ENCODE measurements around the gene CPT2.

The CPT2 gene

DNA sequence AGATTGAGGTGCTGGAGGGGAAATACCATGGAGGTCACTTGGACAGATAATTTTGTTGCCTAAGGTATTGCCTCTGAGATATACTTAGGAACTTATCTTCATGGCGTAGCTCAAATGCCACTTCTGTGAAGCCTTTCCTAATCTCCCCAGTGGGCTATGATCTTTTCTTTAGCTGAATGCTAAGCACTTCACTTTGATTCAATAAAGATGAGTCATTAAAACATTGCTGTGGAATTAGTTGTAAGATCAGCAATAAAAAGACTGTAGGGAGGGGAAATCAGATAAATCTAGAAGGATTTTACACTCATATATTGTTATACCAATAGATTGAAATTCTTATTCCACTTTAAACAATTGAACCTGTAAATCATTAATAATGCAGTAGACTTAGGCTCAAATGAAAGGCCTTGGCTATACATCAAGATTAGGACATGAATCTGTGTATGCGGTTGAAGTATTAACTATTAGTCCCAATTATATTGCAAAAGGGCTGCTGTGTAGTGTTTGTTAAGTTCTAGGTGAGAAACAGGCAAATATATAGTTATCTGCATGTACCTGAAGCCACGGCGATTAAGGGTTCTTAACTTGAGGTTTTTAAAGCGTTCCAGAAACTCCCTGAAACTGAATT, 60.9 kb downstream of the CPT2 start:
- Histone ChIP-seq H3K36me3 (ENCODE audit: control insufficient read depth in 2 of 2, insufficient read depth in 1 of 2, low read length in 2 of 2) (peaks cover 6 to 66% of the 10 kb centered on the region in 2 experiments; a peak in 1 of 3 replicates), H3K9me3 (ENCODE audit: control insufficient read depth, insufficient read depth, low read depth, low read length) (no peaks in the 10 kb centered on the region), H3K27ac (ENCODE audit: extremely low read depth, low read depth, low read length) (no peak overlapping the region), H3K4me3 (ENCODE audit: low read depth, low read length) (no peak overlapping the region), H3K4me1 (ENCODE audit: control insufficient read depth, insufficient read depth, low read length) (no peaks in the 10 kb centered on the region)
- CTCF ChIA-PET = interaction anchor here (0.7 to 1.7 kb wide), 4 partner anchors 9 to 135 kb away, joined by 3 to 4 read pairs (median 3); no protein-coding TSS in a partner anchor
- TF ChIP-seq, protein P1, sequence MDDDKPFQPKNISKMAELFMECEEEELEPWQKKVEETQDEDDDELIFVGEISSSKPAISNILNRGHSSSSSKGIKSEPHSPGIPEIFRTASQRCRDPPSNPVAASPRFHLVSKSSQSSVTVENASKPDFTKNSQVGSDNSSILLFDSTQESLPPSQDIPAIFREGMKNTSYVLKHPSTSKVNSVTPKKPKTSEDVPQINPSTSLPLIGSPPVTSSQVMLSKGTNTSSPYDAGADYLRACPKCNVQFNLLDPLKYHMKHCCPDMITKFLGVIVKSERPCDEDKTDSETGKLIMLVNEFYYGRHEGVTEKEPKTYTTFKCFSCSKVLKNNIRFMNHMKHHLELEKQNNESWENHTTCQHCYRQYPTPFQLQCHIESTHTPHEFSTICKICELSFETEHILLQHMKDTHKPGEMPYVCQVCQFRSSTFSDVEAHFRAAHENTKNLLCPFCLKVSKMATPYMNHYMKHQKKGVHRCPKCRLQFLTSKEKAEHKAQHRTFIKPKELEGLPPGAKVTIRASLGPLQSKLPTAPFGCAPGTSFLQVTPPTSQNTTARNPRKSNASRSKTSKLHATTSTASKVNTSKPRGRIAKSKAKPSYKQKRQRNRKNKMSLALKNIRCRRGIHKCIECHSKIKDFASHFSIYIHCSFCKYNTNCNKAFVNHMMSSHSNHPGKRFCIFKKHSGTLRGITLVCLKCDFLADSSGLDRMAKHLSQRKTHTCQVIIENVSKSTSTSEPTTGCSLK (tag by site-specific recombination; IDR thresholded peaks at IDR 0.05) = no peak
- TF ChIP-seq ZNF529 (tag by site-specific recombination; IDR thresholded peaks at IDR 0.05; ENCODE audit: insufficient replicate concordance) (no peak), ZNF623 (tag by site-specific recombination; IDR thresholded peaks at IDR 0.05) (no peak), ZXDB (tag by site-specific recombination; IDR thresholded peaks at IDR 0.05) (no peak), ZNF394 (tag by site-specific recombination; IDR thresholded peaks at IDR 0.05; ENCODE audit: borderline replicate concordance) (no peak), ZNF16 (tag by site-specific recombination; IDR thresholded peaks at IDR 0.05; ENCODE audit: low read depth) (no peak), KLF10 (tag by site-specific recombination; IDR thresholded peaks at IDR 0.05) (no peak), HOXD13 (CRISPR knock-in tag; IDR thresholded peaks at IDR 0.05; ENCODE audit: borderline replicate concordance) (no peak), SP3 (tag by site-specific recombination; IDR thresholded peaks at IDR 0.05) (no peak), ZNF571 (tag by site-specific recombination; IDR thresholded peaks at IDR 0.05) (no peak)
- TF ChIP-seq, protein P2, sequence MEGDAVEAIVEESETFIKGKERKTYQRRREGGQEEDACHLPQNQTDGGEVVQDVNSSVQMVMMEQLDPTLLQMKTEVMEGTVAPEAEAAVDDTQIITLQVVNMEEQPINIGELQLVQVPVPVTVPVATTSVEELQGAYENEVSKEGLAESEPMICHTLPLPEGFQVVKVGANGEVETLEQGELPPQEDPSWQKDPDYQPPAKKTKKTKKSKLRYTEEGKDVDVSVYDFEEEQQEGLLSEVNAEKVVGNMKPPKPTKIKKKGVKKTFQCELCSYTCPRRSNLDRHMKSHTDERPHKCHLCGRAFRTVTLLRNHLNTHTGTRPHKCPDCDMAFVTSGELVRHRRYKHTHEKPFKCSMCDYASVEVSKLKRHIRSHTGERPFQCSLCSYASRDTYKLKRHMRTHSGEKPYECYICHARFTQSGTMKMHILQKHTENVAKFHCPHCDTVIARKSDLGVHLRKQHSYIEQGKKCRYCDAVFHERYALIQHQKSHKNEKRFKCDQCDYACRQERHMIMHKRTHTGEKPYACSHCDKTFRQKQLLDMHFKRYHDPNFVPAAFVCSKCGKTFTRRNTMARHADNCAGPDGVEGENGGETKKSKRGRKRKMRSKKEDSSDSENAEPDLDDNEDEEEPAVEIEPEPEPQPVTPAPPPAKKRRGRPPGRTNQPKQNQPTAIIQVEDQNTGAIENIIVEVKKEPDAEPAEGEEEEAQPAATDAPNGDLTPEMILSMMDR (tag by site-specific recombination; IDR thresholded peaks at IDR 0.05) = no peak
- TF ChIP-seq, protein P3, sequence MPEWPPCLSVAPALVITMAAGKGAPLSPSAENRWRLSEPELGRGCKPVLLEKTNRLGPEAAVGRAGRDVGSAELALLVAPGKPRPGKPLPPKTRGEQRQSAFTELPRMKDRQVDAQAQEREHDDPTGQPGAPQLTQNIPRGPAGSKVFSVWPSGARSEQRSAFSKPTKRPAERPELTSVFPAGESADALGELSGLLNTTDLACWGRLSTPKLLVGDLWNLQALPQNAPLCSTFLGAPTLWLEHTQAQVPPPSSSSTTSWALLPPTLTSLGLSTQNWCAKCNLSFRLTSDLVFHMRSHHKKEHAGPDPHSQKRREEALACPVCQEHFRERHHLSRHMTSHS (tag by site-specific recombination; IDR thresholded peaks at IDR 0.05) = no peak
- POLR2A ChIA-PET = no interaction called here

DNA sequence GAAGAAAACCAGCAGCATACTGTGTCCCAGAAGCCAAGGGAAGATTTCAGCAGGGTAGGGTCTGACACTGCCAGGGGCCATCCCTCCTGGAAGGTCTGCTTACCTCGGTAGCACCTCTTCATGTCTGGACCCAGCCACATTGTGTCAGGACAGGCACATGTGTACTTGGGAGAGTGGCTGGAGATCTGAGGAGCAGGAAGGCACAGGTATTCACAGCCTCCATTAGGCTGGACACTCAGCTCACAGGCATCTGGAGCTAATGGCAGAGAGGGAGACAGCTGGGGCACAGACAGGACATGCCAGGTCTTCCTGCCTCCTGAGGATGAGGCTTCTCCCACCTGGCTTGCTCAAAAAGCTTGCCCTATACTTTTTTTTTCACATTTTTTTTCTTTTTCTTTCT, 61.6 kb downstream of the CPT2 start:
- no peak overlapping the region for H3K4me3 ChIP-seq (ENCODE audit: low read depth, low read length)
- peaks cover 6 to 73% of the 10 kb centered on the region in 2 experiments; a peak in 1 of 3 replicates for H3K36me3 ChIP-seq (ENCODE audit: control insufficient read depth in 2 of 2, insufficient read depth in 1 of 2, low read length in 2 of 2)
- H3K9me3 ChIP-seq (ENCODE audit: control insufficient read depth, insufficient read depth, low read depth, low read length) = no peaks in the 10 kb centered on the region
- H3K4me1 ChIP-seq (ENCODE audit: control insufficient read depth, insufficient read depth, low read length) = no peaks in the 10 kb centered on the region
- ChIA-PET POLR2A (interaction anchor here (0.8 kb wide), 1 partner anchor 20 kb away, joined by 3 read pairs; the partner anchor contains the start of gene MAGOH), CTCF (interaction anchor here (1.5 to 1.7 kb wide), 2 partner anchors 8 to 20 kb away, joined by 3 to 4 read pairs; no protein-coding TSS in a partner anchor)
- no peak overlapping the region for H3K27ac ChIP-seq (ENCODE audit: extremely low read depth, low read depth, low read length)
- TF ChIP-seq, protein P4, sequence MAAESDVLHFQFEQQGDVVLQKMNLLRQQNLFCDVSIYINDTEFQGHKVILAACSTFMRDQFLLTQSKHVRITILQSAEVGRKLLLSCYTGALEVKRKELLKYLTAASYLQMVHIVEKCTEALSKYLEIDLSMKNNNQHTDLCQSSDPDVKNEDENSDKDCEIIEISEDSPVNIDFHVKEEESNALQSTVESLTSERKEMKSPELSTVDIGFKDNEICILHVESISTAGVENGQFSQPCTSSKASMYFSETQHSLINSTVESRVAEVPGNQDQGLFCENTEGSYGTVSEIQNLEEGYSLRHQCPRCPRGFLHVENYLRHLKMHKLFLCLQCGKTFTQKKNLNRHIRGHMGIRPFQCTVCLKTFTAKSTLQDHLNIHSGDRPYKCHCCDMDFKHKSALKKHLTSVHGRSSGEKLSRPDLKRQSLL (tag by site-specific recombination; IDR thresholded peaks at IDR 0.05) = no peak
- no peak for TF ChIP-seq ZNF248 (tag by site-specific recombination; IDR thresholded peaks at IDR 0.05)
- no peak for TF ChIP-seq ZNF785 (tag by site-specific recombination; IDR thresholded peaks at IDR 0.05)
- TF ChIP-seq ZNF350 (tag by site-specific recombination; IDR thresholded peaks at IDR 0.05) = no peak
- no peak for TF ChIP-seq PRDM1 (tag by site-specific recombination; IDR thresholded peaks at IDR 0.05)
- TF ChIP-seq KLF10 (tag by site-specific recombination; IDR thresholded peaks at IDR 0.05) = no peak
- TF ChIP-seq, protein P5, sequence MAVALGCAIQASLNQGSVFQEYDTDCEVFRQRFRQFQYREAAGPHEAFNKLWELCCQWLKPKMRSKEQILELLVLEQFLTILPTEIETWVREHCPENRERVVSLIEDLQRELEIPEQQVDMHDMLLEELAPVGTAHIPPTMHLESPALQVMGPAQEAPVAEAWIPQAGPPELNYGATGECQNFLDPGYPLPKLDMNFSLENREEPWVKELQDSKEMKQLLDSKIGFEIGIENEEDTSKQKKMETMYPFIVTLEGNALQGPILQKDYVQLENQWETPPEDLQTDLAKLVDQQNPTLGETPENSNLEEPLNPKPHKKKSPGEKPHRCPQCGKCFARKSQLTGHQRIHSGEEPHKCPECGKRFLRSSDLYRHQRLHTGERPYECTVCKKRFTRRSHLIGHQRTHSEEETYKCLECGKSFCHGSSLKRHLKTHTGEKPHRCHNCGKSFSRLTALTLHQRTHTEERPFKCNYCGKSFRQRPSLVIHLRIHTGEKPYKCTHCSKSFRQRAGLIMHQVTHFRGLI (tag by site-specific recombination; IDR thresholded peaks at IDR 0.05) = no peak
- TF ChIP-seq TRIM28 (IDR thresholded peaks at IDR 0.05; ENCODE audit: borderline replicate concordance, low read length) = no peak
- TF ChIP-seq, protein P6, sequence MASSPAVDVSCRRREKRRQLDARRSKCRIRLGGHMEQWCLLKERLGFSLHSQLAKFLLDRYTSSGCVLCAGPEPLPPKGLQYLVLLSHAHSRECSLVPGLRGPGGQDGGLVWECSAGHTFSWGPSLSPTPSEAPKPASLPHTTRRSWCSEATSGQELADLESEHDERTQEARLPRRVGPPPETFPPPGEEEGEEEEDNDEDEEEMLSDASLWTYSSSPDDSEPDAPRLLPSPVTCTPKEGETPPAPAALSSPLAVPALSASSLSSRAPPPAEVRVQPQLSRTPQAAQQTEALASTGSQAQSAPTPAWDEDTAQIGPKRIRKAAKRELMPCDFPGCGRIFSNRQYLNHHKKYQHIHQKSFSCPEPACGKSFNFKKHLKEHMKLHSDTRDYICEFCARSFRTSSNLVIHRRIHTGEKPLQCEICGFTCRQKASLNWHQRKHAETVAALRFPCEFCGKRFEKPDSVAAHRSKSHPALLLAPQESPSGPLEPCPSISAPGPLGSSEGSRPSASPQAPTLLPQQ (tag by site-specific recombination; IDR thresholded peaks at IDR 0.05) = no peak
- TF ChIP-seq ZNF529 (tag by site-specific recombination; IDR thresholded peaks at IDR 0.05; ENCODE audit: insufficient replicate concordance) = no peak
- TF ChIP-seq ZNF112 (tag by site-specific recombination; IDR thresholded peaks at IDR 0.05) = no peak
- TF ChIP-seq ZNF157 (tag by site-specific recombination; IDR thresholded peaks at IDR 0.05) = no peak
- TF ChIP-seq, protein P7, sequence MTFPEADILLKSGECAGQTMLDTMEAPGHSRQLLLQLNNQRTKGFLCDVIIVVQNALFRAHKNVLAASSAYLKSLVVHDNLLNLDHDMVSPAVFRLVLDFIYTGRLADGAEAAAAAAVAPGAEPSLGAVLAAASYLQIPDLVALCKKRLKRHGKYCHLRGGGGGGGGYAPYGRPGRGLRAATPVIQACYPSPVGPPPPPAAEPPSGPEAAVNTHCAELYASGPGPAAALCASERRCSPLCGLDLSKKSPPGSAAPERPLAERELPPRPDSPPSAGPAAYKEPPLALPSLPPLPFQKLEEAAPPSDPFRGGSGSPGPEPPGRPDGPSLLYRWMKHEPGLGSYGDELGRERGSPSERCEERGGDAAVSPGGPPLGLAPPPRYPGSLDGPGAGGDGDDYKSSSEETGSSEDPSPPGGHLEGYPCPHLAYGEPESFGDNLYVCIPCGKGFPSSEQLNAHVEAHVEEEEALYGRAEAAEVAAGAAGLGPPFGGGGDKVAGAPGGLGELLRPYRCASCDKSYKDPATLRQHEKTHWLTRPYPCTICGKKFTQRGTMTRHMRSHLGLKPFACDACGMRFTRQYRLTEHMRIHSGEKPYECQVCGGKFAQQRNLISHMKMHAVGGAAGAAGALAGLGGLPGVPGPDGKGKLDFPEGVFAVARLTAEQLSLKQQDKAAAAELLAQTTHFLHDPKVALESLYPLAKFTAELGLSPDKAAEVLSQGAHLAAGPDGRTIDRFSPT (tag by site-specific recombination; IDR thresholded peaks at IDR 0.05) = no peak
